Caco-2 (cell line): ENCODE results near the gene LTB4R2. TPM values are rescaled to one million over a fixed set of nuclear protein-coding genes. Genes with fewer than 3 reads are reported as not detected.

Experiments
- BruUV-seq: library from RNA; stranded (reverse); fragments of 400-500 nt; replicated peaks from 2 replicates; lab custom pipeline; 2021; lab: Mats Ljungman, UMichigan
- CTCF ChIA-PET: fragments of 300-600 bp; sonication (Branson Sonifier 250); formaldehyde crosslinking; loops from one replicate; lab custom pipeline; 2022; ENCODE audit warnings: antibody characterized with exemption; lab: Charles Lee
- POLR2A ChIA-PET: fragments of 300-600 bp; sonication (Branson Sonifier 250); formaldehyde crosslinking; loops from one replicate; lab custom pipeline; 2022; ENCODE audit warnings: antibody characterized with exemption; lab: Charles Lee
- DNase-seq, 2 experiments: peaks; one replicate each; pipeline versions ENCODE4 v3.0.0 to v3.0.0-alpha.2; 2020 to 2022
- H3K27me3 ChIP-seq: replicated peaks from 2 replicates; pipeline ENCODE4 v1.6.0; 2011; ENCODE audit warnings: low read length; ENCODE audit not compliant: control insufficient read depth, insufficient read depth
- H3K36me3 ChIP-seq: 2 replicates; pipeline ENCODE4 v1.5.1; 2011; ENCODE audit warnings: low read length; ENCODE audit not compliant: control insufficient read depth, insufficient read depth
- H3K4me1 ChIP-seq: fragments of 250-450 bp; sonication (Bioruptor Pico); 2 replicates; pipeline ENCODE4 v1.5.1; 2020; ENCODE audit warnings: mild to moderate bottlenecking
- H3K4me3 ChIP-seq: 2 replicates; pipeline ENCODE4 v1.5.1; 2011; ENCODE audit warnings: low read depth, mild to moderate bottlenecking, control low read depth, low read length
- H3K9me3 ChIP-seq: fragments of 250-450 bp; sonication (Bioruptor Pico); 2 replicates; pipeline ENCODE4 v1.5.1; 2020; ENCODE audit warnings: mild to moderate bottlenecking, moderate library complexity
- H3K27ac Mint-ChIP-seq: one replicate; pipeline ENCODE4 v1.8.0; 2022; ENCODE audit warnings: mixed read lengths; ENCODE audit not compliant: unreplicated experiment
- H3K27me3 Mint-ChIP-seq: one replicate; pipeline ENCODE4 v1.8.0; 2022; ENCODE audit warnings: mixed read lengths; ENCODE audit not compliant: insufficient read depth, unreplicated experiment
- H3K36me3 Mint-ChIP-seq: one replicate; pipeline ENCODE4 v1.8.0; 2022; ENCODE audit warnings: mild to moderate bottlenecking, mixed read lengths; ENCODE audit not compliant: insufficient read depth, unreplicated experiment
- H3K4me1 Mint-ChIP-seq: one replicate; pipeline ENCODE4 v1.8.0; 2022; ENCODE audit warnings: low read depth, mixed read lengths; ENCODE audit not compliant: unreplicated experiment
- H3K4me3 Mint-ChIP-seq: one replicate; pipeline ENCODE4 v1.8.0; 2022; ENCODE audit warnings: mild to moderate bottlenecking, moderate library complexity, mixed read lengths; ENCODE audit not compliant: unreplicated experiment
- H3K9me3 Mint-ChIP-seq: one replicate; pipeline ENCODE4 v1.8.0; 2022; ENCODE audit warnings: mixed read lengths; ENCODE audit not compliant: unreplicated experiment
- CTCF ChIP-seq, 2 experiments: fragments of 200-600 bp in 1 of 2; IDR thresholded peaks; 1 replicate in 1 of 2; 2 replicates in 1 of 2; pipeline versions ENCODE4 v1.5.1 to v1.8.0; 2011 to 2022; ENCODE audit warnings: antibody characterized with exemption in 1 of 2, control low read depth in 1 of 2, inconsistent platforms in 1 of 2, low read depth in 1 of 2, low read length in 1 of 2, mild to moderate bottlenecking in 1 of 2, moderate library complexity in 1 of 2; ENCODE audit not compliant: insufficient read depth in 1 of 2, severe bottlenecking in 1 of 2, unreplicated experiment in 1 of 2
- intact Hi-C: fragments of 100-400 bp; cut with micrococcal nuclease; formaldehyde crosslinking; loops from one replicate; pipeline ENCODE4 v1.10.0; 2022; ENCODE audit not compliant: unreplicated experiment
- total RNA-seq: library from RNA; stranded (reverse); gene quantifications from 2 replicates; pipeline ENCODE4 v1.2.3, GENCODE V29; 2022

The LTB4R2 gene
- total RNA-seq, 1 experiment from 2014 or later, result 10.3 TPM

DNA sequence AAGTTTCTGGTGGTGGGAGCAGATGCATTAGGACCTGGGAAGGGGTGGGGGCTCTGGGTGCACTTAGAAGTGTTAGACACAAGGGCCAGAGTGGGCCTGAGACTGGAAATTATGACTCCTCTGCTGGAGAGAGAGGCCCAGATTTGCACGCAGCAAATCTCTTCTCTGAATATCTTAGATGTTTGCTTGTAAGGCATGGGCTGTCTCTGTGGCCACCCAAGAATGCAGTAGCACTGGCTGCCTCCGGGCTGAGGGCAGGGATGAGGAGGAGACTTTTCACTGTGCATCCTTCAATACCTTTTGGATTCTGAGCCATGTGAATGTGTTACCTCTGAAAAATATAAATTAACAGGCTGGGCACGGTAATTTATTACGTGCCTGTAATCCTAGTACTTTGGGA, 24.6 kb upstream of the LTB4R2 start:
- Histone ChIP-seq H3K36me3 (no peaks in the 10 kb centered on the region), H3K9me3 (no peaks in the 10 kb centered on the region), H3K4me1 (no peaks in the 10 kb centered on the region), H3K4me3 (no peak overlapping the region), H3K27me3 (no peaks in the 10 kb centered on the region)
- intact Hi-C loops, result no loop called here
- POLR2A ChIA-PET, result no interaction called here
- CTCF ChIA-PET, result interaction anchor here (0.6 kb wide), 1 partner anchor 10 kb away, joined by 4 read pairs; no protein-coding TSS in a partner anchor
- H3K4me1 Mint-ChIP-seq, result no peaks in the 10 kb centered on the region
- no TSS peak for BruUV-seq
- no peak for DNase-seq
- H3K27me3 Mint-ChIP-seq, result no peaks in the 10 kb centered on the region
- no peaks in the 10 kb centered on the region for H3K9me3 Mint-ChIP-seq
- H3K4me3 Mint-ChIP-seq, result no peak overlapping the region
- no peak for TF ChIP-seq CTCF (IDR thresholded peaks at IDR 0.05; ENCODE audit: insufficient read depth in 1 of 2, low read depth in 1 of 2, low read length in 1 of 2, severe bottlenecking in 1 of 2, unreplicated experiment in 1 of 2)
- no peak overlapping the region for H3K27ac Mint-ChIP-seq
- no peaks in the 10 kb centered on the region for H3K36me3 Mint-ChIP-seq

DNA sequence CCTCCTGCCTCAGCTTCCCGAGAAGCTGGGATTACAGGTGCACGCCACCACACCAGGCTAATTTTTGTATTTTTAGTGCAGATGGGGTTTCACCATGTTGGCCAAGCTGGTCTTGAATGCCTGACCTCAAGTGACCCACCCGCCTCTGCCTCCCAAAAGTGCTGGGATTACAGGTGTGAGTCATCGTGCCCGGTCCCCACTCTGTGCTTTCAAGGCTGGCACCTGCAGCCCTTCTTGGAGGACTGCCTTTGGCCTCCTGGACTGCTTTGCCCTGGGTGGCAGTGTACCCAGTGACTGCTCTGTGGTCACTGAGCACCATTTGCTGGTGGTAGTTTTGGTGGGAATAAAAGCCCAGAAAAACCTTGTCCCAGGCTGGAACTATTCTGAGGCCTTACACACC, 22.9 kb upstream of the LTB4R2 start:
- H3K4me3 ChIP-seq, result no peak overlapping the region
- H3K4me3 Mint-ChIP-seq, result no peak overlapping the region
- intact Hi-C loops, result no loop called here
- CTCF ChIA-PET, result no interaction called here
- no peaks in the 10 kb centered on the region for H3K4me1 Mint-ChIP-seq
- H3K36me3 Mint-ChIP-seq, result peaks cover 2% of the 10 kb centered on the region
- POLR2A ChIA-PET, result no interaction called here
- H3K9me3 ChIP-seq, result no peaks in the 10 kb centered on the region
- TF ChIP-seq CTCF (IDR thresholded peaks at IDR 0.05; ENCODE audit: insufficient read depth in 1 of 2, low read depth in 1 of 2, low read length in 1 of 2, severe bottlenecking in 1 of 2, unreplicated experiment in 1 of 2), result no peak
- DNase-seq, result no peak
- H3K27me3 Mint-ChIP-seq, result no peaks in the 10 kb centered on the region
- no peak overlapping the region for H3K27ac Mint-ChIP-seq
- H3K4me1 ChIP-seq, result no peaks in the 10 kb centered on the region
- no peaks in the 10 kb centered on the region for H3K27me3 ChIP-seq
- no peaks in the 10 kb centered on the region for H3K36me3 ChIP-seq
- no peaks in the 10 kb centered on the region for H3K9me3 Mint-ChIP-seq
- no TSS peak for BruUV-seq

DNA sequence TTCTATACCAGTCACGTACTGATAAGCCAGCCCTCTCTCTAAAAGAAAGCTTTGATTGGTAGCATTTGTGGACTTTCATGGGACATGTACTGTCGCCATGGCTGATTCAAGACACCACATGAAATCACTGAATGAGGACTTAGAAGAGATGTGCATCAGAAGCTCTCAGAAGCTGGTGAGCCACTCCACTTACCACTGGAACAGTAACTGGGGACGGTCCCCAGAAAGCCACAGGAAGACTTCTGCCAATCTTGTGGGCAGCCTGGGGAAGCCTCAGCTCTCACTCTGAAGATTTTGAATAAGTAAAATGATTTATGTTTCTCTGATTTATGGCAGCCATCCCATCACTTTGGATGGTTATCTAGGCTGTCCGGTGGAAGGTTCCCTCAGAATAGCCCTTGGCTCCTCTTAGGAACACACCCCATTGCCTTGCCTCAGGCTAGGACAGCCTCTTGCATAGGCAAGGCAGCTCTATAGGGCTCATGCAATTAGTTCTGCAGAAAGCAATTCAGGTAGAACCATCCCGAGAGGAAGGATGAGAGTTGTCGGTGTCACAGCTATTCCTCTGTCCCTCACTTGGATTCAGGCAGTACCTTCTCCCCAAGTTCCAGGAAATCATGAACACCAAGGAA, 20.2 kb upstream of the LTB4R2 start:
- Histone ChIP-seq H3K9me3 (no peaks in the 10 kb centered on the region), H3K27me3 (no peaks in the 10 kb centered on the region), H3K36me3 (peaks cover 3% of the 10 kb centered on the region), H3K4me1 (no peaks in the 10 kb centered on the region), H3K4me3 (no peak overlapping the region)
- H3K4me3 Mint-ChIP-seq, result no peak overlapping the region
- POLR2A ChIA-PET, result no interaction called here
- BruUV-seq, result no TSS peak
- H3K36me3 Mint-ChIP-seq, result peaks cover 11% of the 10 kb centered on the region
- no peak overlapping the region for H3K27ac Mint-ChIP-seq
- H3K4me1 Mint-ChIP-seq, result no peaks in the 10 kb centered on the region
- DNase-seq, result no peak
- no peaks in the 10 kb centered on the region for H3K9me3 Mint-ChIP-seq
- CTCF ChIA-PET, result interaction anchor here (1.3 kb wide), 1 partner anchor 47 kb away, joined by 4 read pairs; the partner anchor contains the start of gene TINF2
- H3K27me3 Mint-ChIP-seq, result no peaks in the 10 kb centered on the region
- intact Hi-C loops, result no loop called here
- TF ChIP-seq CTCF (IDR thresholded peaks at IDR 0.05; ENCODE audit: insufficient read depth in 1 of 2, low read depth in 1 of 2, low read length in 1 of 2, severe bottlenecking in 1 of 2, unreplicated experiment in 1 of 2), result no peak
